Tibial artery (tissue), 4 donors: ENCODE data around the gene SLC6A19.
A peak's percentile ranks its signal among the peaks of the same experiment; 100 is the strongest.
"Not testable (repeated sequence)": the region's sequence is repeated elsewhere in the genome, so short reads cannot be mapped to it uniquely, and the experiment has no call there.

ENCODE experiments used
- DNase-seq, 2 donors: peaks; one replicate each; pipeline ENCODE4 v3.0.0-alpha.2; 2019
- H3K27ac ChIP-seq, 2 donors: fragments of 200-600 bp; sonication (generic) in 1 of 2; 1 replicate in 1 of 2; 2 replicates in 1 of 2; pipeline ENCODE4 v1.5.1; 2018 to 2019; ENCODE audit warnings: mild to moderate bottlenecking in 1 of 2
- H3K27me3 ChIP-seq, 2 donors: fragments of 200-600 bp; sonication (generic) in 1 of 2; one replicate each; pipeline versions ENCODE4 v1.5.1 to v1.6.0; 2016 to 2019
- H3K36me3 ChIP-seq, 3 donors: fragments of 200-600 bp; sonication (generic) in 2 of 3; one replicate each; pipeline ENCODE4 v1.5.1; 2016 to 2019; ENCODE audit warnings: mild to moderate bottlenecking in 2 of 3
- H3K4me1 ChIP-seq, 4 donors: fragments of 200-600 bp; sonication (generic) in 2 of 4; 1 replicate in 3 of 4; 2 replicates in 1 of 4; pipeline ENCODE4 v1.5.1; 2016 to 2019
- H3K4me3 ChIP-seq, 2 donors: fragments of 200-600 bp; sonication (generic) in 1 of 2; 1 replicate in 1 of 2; 2 replicates in 1 of 2; pipeline ENCODE4 v1.5.1; 2018 to 2019; ENCODE audit warnings: mild to moderate bottlenecking in 2 of 2
- H3K9me3 ChIP-seq, 3 donors: fragments of 200-600 bp; sonication (generic) in 1 of 3; one replicate each; pipeline ENCODE4 v1.5.1; 2016 to 2019
- CTCF ChIP-seq, 2 experiments: fragments of 200-600 bp in 1 of 2; fragments of 450-650 bp in 1 of 2; IDR thresholded peaks; one replicate each; pipeline ENCODE4 v1.5.1; 2017 to 2019; ENCODE audit warnings: antibody characterized with exemption in 2 of 2, mild to moderate bottlenecking in 1 of 2, moderate library complexity in 1 of 2
- intact Hi-C: fragments of 100-400 bp; cut with DNase I; formaldehyde crosslinking; loops from one replicate; pipeline ENCODE4 v1.15.0; 2023; ENCODE audit warnings: low total_unique reads

SLC6A19 gene

DNA sequence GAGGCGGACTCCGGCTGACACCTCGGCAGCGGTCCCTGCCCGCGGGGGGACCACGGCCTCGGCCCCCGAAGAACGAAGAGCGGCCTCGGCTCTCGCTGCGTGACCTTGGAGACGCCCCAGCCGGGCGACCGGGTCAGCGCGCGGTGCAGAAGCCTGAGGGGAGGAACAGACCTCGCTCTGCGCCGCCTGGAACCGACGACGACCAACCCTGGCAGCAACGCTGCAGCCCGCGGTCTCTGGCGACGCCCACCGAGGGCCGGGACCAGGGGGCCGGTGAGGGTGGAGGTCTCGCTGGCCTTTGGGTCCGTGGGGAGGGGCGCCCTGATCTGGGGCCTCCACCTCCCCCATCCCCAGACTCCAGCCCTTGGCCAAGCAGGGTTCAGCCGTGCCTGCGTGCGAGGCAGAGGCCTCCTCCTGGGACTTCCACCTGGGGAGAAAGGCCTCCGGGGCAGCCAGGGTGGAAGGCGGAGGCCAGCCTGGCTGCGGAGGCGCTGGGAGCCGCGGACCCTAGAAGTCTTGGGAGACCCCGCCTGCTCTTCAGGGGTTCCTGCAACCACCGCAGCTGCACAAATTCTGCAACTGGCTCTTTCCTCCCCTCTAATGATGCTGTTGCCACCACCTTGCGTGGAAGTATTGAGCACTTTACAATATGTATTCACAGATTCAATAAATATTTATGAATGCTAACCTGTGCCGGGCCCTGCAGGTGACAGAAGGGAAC is 45.2 kb upstream of the SLC6A19 start:
- intact Hi-C loops = no loop called here
- Histone ChIP-seq H3K9me3 (no peaks in the 10 kb centered on the region), H3K36me3 (no peaks in the 10 kb centered on the region), H3K4me3 (peak overlapping the region in 1 of 2 donors; percentile 28), H3K4me1 (peaks cover 0 to 15% (median 10%) of the 10 kb centered on the region in 4 donors), H3K27me3 (peaks cover 0 to 79% of the 10 kb centered on the region in 2 donors), H3K27ac (no peak overlapping the region)
- no peak for DNase-seq
- no peak for TF ChIP-seq CTCF (IDR thresholded peaks at IDR 0.05)

DNA sequence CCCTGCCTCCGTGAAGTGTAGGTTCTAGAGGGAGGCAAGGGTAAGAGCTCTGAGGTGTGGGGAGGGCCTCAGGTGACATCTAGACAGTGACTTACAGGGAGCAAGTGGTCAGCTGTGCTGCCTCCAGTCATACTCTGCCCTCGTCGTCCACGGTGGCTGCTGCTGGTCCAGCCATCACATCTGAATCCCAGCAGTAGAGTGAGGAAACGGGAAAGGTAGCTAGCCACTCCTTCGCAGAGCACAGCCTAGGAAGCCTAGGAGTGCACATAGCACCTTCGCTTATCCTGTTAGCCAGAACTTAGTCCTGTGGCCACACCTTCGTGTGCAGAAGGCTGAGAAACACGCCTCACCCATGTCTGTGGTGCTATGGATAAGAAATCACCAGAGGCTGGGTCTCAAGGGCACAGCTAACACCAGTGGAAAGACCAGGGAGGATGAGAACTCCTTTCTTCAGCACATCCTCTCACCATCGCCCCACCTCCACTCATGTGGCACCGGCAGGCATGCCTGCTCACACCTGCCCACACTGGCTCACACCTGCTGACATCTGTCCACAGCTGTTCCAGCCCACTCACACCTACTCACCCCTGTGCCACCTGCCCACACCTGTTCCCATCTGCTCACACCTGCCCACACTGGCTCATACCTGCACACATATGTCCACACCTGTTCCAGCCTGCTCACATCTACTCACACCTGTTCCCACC is 44.5 kb upstream of the SLC6A19 start:
- intact Hi-C loops = no loop called here
- H3K27me3 ChIP-seq = peaks cover 0 to 79% of the 10 kb centered on the region in 2 donors
- peaks cover 0 to 15% (median 10%) of the 10 kb centered on the region in 4 donors for H3K4me1 ChIP-seq
- DNase-seq = no peak
- H3K36me3 ChIP-seq = no peaks in the 10 kb centered on the region
- no peak for TF ChIP-seq CTCF (IDR thresholded peaks at IDR 0.05)
- no peak overlapping the region for H3K4me3 ChIP-seq
- H3K9me3 ChIP-seq = no peaks in the 10 kb centered on the region
- no peak overlapping the region for H3K27ac ChIP-seq

GRCh38 chr5:1157461-1157986 is 43.9 kb upstream of the SLC6A19 start:
- Histone ChIP-seq H3K27me3 (peaks cover 0 to 79% of the 10 kb centered on the region in 2 donors), H3K4me1 (peaks cover 0 to 15% (median 10%) of the 10 kb centered on the region in 4 donors)
- intact Hi-C loops, DNase-seq, H3K4me3 ChIP-seq, H3K27ac ChIP-seq, H3K9me3 ChIP-seq, H3K36me3 ChIP-seq: not testable (repeated sequence)

GRCh38 chr5:1158647-1159340 is 42.6 kb upstream of the SLC6A19 start:
- intact Hi-C loops = no loop called here
- Histone ChIP-seq H3K4me3 (no peak overlapping the region), H3K27ac (no peak overlapping the region), H3K36me3 (no peaks in the 10 kb centered on the region), H3K27me3 (peaks cover 0 to 78% of the 10 kb centered on the region in 2 donors), H3K9me3 (no peaks in the 10 kb centered on the region), H3K4me1 (peaks cover 0 to 15% (median 10%) of the 10 kb centered on the region in 4 donors)
- DNase-seq = no peak
- TF ChIP-seq CTCF (IDR thresholded peaks at IDR 0.05) = no peak

- Histone ChIP-seq H3K36me3 (no peaks in the 10 kb centered on the region), H3K4me1 (peaks cover 0 to 15% (median 10%) of the 10 kb centered on the region in 4 donors), H3K9me3 (no peaks in the 10 kb centered on the region), H3K27ac (no peak overlapping the region), H3K27me3 (peaks cover 0 to 82% of the 10 kb centered on the region in 2 donors), H3K4me3 (no peak overlapping the region)
- intact Hi-C loops = no loop called here
- no peak for DNase-seq
- TF ChIP-seq CTCF (IDR thresholded peaks at IDR 0.05) = no peak
Observed at GRCh38 chr5:1159341-1159675, 42.1 kb upstream of the SLC6A19 start.
